WI38 (cell line): ENCODE results near the gene SORT1.

ENCODE experiments used
- H3K4me3 ChIP-seq: 2 replicates; pipeline ENCODE4 v1.5.1; 2011; ENCODE audit warnings: low read depth, mild to moderate bottlenecking, control low read depth, low read length
- CTCF ChIP-seq: IDR thresholded peaks from 2 replicates; pipeline ENCODE4 v1.5.1; 2012; ENCODE audit warnings: low read depth, mild to moderate bottlenecking, control low read depth, low read length

The SORT1 gene

GRCh38 chr1:109327285-109327684, 70.4 kb downstream of the SORT1 start:
- no peak overlapping the region for H3K4me3 ChIP-seq
- TF ChIP-seq CTCF, result no peak

- H3K4me3 ChIP-seq, result no peak overlapping the region
- TF ChIP-seq CTCF, result no peak
Observed at GRCh38 chr1:109322974-109323373, 74.7 kb downstream of the SORT1 start.

DNA sequence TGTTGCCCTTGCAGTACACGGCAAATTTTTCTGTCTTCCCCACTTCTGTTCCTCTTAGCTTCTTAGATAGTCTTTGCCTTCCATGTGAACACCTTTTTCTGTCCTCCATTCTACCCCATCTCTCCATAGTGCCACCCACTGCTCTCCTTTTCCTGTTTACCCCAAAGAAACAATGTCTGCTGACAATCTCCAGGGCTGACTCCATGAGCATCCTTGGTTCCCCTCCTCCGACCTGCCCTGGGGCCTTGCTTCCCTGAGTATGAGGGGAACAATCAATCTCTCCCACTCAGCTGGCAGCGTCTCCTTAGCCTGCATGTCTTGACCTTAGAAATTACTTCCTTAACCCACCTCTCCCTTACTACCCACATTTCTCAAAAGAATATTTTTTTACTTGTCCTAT, 78.6 kb downstream of the SORT1 start:
- no peak for TF ChIP-seq CTCF
- no peak overlapping the region for H3K4me3 ChIP-seq

DNA sequence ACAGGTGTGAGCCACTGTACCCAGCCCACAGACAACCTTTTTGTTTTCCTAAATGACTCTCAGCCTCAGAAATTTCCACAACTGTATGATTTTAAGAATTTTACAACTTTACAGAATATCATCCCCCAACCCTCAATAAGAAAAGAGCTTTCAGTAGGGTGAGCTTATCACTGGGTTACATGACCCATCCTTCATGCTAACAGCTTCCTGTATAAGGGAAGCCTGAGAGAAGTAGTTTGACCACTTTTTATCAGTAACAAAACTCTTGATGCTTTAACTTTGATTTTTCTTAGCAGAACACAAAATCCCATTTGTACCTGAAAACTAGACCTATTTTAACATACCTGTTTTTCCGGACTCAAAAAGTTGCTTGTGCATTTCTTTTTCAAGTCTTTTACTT, 81.2 kb downstream of the SORT1 start:
- TF ChIP-seq CTCF, result no peak
- no peak overlapping the region for H3K4me3 ChIP-seq

DNA sequence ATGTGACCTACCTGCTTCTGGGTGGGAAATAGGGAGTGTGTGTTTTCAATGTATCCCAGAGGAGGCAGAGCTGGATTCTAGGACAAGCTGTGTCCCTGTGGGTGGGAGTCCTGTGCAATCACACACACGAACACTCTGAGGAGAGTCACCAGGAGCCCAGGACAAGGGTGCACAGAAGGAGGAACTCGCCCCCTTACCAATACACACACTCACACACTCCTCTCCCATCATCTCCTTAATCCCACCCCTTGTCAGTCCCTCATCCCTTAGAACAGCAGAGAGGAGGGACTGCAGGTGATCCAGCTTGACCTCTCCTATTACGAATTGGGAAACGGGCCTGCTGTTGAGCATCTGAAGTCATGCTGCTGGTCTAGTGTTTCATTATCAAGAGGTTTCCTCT, 82.4 kb downstream of the SORT1 start:
- H3K4me3 ChIP-seq, result no peak overlapping the region
- TF ChIP-seq CTCF, result no peak

DNA sequence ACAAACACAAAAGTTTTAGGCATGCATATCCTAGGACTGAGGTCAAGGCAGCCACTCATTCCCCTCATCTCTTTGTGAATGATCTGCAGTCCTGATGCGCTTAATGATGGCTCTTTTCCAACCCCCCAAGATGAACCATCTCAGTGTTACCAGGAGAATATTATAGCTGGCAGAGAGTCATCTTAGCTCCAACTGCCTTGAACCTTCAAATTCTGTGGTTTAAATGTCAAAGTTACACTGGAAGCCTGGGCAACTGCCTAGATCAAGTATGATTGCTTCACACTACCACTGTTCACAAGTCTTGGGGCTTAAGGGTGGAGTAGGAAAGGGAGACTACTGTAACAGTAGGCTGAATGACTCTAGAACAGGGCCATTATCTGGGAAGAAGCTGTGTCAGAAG, 82.9 kb downstream of the SORT1 start:
- TF ChIP-seq CTCF, result no peak
- no peak overlapping the region for H3K4me3 ChIP-seq

GRCh38 chr1:109312978-109313775, 84.5 kb downstream of the SORT1 start:
- no peak overlapping the region for H3K4me3 ChIP-seq
- no peak for TF ChIP-seq CTCF
